Activated CD4-positive, alpha-beta T cell treated with anti-CD3 and anti-CD28 coated beads for 4 hours (primary cell): Measurements from ENCODE around the gene VEPH1.

Experiments
- DNase-seq, 2 donors: peaks; one replicate each; pipeline ENCODE4 v3.0.0-alpha.2; 2020

VEPH1 gene

GRCh38 chr3:157248590-157249422 lies 254.4 kb downstream of the VEPH1 start:
- no peak for DNase-seq

DNA sequence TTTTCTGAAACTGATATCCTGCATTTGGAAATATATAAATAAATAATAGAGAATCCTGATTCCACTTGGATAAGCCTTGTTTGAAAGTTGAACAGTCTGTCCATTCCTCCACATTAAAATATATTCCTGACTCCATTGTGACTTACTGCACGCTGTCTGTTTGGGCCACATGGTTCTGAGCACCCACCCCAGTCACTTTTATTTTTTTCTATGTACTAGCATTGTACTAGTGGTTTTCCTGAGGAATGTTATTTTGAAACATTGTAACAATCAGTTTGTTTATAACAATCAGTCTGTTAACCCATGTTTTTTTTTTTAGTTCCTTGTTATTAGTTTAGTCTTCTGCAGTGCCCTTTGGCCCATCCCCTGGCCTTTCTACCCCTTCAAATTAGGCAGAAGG lies 255.8 kb downstream of the VEPH1 start:
- no peak for DNase-seq

- no peak for DNase-seq
Measured at GRCh38 chr3:157242836-157243235, 260.4 kb downstream of the VEPH1 start.

DNA sequence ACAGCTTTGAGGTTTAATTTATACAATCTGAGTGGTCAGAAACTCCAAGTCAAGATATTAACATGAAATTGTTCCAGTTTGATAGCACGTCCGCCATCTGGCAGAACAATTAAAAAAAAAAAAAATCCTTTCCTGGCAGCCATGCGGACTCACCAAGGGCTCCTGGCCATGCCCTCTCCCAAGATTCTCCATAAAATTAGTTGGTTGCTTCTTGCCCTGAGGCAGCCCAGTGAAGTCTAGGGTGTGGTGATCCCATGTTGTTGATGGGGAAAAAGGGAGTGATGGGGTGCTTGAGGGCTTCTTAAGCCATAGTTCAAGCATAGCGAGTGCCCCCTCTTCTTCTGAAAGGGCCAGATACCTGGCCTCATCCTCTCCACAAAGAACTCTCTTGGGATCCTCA lies 261.6 kb downstream of the VEPH1 start:
- no peak for DNase-seq

DNA sequence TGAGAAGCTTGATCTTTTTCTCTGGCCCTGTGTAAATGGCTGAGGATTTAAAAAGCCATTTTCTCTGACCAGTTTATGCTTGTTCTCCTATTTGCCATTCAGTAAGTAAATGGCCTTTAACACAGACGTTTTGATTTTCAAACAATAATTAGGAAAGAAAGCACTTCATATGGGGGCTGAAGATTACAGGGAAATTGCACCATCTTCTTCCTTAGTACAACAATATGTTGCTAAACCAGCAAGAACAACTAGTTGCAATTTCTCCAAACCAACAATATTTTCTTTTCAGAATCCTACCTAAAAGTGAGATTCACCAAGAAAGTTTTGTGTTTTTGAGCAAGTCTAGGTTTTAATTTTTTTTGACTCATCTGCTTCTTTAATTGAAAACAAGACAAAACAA lies 262.8 kb downstream of the VEPH1 start:
- DNase-seq, result no peak

- peak; percentile 67 to 72 for DNase-seq
Measured at GRCh38 chr3:157239082-157239704, 264.0 kb downstream of the VEPH1 start.

GRCh38 chr3:157238457-157238856 lies 264.8 kb downstream of the VEPH1 start:
- no peak for DNase-seq

DNA sequence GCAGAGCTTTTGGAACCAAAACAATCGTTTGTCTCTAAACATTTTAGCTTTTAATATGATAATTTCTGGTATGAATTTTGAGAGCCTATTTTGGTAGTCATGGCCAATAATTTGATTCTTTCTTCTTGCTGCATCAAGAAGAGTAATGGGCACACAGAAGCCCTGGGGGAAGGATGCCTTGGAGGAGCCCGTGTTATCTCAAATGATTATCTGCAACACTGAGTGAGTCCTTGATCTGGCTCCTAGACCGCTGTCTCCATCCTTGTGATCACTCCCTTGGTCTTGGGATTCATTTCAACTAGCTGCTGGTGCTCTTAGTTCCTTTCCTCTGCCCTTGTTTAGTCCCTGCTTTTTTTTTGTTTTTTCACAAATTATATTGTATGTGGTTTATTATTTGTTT lies 265.3 kb downstream of the VEPH1 start:
- no peak for DNase-seq

DNA sequence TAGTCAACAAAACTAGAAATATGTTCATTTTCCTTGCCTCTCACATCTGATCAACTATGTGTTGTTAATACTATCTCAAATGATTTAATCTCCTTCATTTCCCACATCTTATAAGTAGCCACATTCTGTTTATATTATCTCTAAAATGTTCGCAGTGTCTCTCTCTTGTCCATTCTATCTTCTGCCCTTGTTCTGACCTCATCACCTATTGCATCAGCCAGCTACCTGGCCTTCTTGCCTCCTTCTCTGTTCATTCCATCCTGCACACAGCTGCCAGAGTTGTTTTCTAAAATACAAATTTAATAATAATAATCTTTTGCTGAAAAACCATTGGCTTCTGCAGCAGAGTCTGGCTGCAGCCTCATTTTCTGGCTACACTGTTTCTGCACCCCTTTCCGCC lies 267.9 kb downstream of the VEPH1 start:
- DNase-seq, result no peak

DNA sequence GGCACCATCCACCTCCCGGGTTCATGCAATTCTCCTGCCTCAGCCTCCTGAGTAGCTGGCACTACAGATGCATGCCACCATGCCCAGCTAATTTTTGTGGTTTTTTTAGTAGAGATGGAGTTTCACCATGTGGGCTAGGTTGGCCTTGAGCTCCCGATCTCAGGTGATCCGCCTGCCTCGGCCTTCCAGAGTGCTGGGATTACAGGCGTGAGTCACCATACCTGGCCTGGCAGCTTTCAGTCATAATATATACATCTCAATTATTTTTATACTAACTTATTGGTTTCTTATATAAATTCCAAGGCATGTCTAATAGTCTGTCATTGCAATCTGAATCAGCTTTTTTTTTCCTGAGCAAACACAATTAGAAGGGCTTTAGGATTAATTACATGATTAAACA lies 269.3 kb downstream of the VEPH1 start:
- DNase-seq, result no peak

GRCh38 chr3:157232141-157232540 lies 271.1 kb downstream of the VEPH1 start:
- DNase-seq, result no peak

- no peak for DNase-seq
Measured at GRCh38 chr3:157231071-157231470, 272.1 kb downstream of the VEPH1 start.

GRCh38 chr3:157226173-157226847 lies 276.9 kb downstream of the VEPH1 start:
- DNase-seq, result no peak

DNA sequence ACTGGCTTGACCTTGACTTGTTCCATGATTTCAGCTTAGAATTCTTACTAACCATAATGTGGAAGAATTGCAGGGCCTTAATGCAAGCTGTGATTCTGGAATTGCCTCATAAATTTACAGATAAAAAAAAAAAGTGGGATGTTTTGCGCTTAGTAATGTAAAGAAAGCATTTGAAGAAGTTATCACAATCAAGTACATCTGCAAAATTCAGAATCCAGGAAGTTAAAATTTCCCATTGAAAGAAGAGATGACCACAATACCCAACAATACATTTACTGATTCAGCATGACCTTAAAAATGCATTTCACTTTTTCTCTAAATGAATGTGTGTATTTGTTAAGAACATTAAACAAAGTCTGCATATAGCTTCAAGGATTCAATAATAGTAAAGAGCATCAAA lies 278.2 kb downstream of the VEPH1 start:
- DNase-seq, result no peak

GRCh38 chr3:157220883-157221282 lies 282.3 kb downstream of the VEPH1 start:
- DNase-seq, result no peak

GRCh38 chr3:157220211-157220610 lies 283.0 kb downstream of the VEPH1 start:
- no peak for DNase-seq

GRCh38 chr3:157219215-157219614 lies 284.0 kb downstream of the VEPH1 start:
- no peak for DNase-seq
